AG09319 (cell line): ENCODE results near the gene ZNF181.

Experiments used
- DNase-seq: peaks from one replicate; pipeline ENCODE4 v3.0.0-alpha.2; 2010; ENCODE audit warnings: low read depth; ENCODE audit errors: extremely low read depth
- CTCF ChIP-seq: IDR thresholded peaks from 2 replicates; pipeline ENCODE4 v1.5.1; 2011; ENCODE audit warnings: low read depth, mild to moderate bottlenecking, inconsistent platforms, low read length, moderate library complexity

ZNF181 gene

GRCh38 chr19:34731964-34732363 is 2.1 kb upstream of the ZNF181 start:
- TF ChIP-seq CTCF, result no peak
- no peak for DNase-seq

GRCh38 chr19:34732612-34733211 is 1.3 kb upstream of the ZNF181 start:
- no peak for TF ChIP-seq CTCF
- DNase-seq, result no peak

- TF ChIP-seq CTCF, result no peak
- DNase-seq, result no peak
These were observed 737 bp upstream of the ZNF181 start for GRCh38 chr19:34733266-34733745.

- DNase-seq, result peak; percentile 59
- no peak for TF ChIP-seq CTCF
These were observed 577 bp downstream of the ZNF181 start for GRCh38 chr19:34734537-34735103.

- no peak for TF ChIP-seq CTCF
- DNase-seq, result no peak
These were observed 11.1 kb downstream of the ZNF181 start for GRCh38 chr19:34744896-34745690.

GRCh38 chr19:34757441-34757840 is 23.4 kb downstream of the ZNF181 start:
- DNase-seq, result no peak
- no peak for TF ChIP-seq CTCF
